Measurements from ENCODE around the gene GNG3.

Gene GNG3

GRCh38 chr11:62715150-62716130 is 8.0 kb downstream of the GNG3 start:
- Mint-ChIP-seq H3K9me3 (no peaks in the 10 kb centered on the region), H3K36me3 (ENCODE audit: insufficient read depth) (peaks cover 97% of the 10 kb centered on the region), H3K27me3 (no peaks in the 10 kb centered on the region), H3K27ac (peak overlapping the region in 1 of 2 donors; percentile 41), H3K4me1 (ENCODE audit: low read depth in 2 of 2) (peaks cover 4 to 29% of the 10 kb centered on the region in 2 donors), H3K4me3 (no peak overlapping the region)
- ATAC-seq (replicated peaks) (no peak), DNase-seq (no peak)

- no peak overlapping the region for H3K4me3 Mint-ChIP-seq
- peaks cover 97% of the 10 kb centered on the region for H3K36me3 Mint-ChIP-seq (ENCODE audit: insufficient read depth)
These were observed 8.7 kb downstream of the GNG3 start for GRCh38 chr11:62716206-62716605.

GRCh38 chr11:62716816-62717215 is 9.3 kb downstream of the GNG3 start:
- Mint-ChIP-seq H3K4me1 (ENCODE audit: low read depth in 2 of 2) (peaks cover 4 to 29% of the 10 kb centered on the region in 2 donors), H3K4me3 (no peak overlapping the region), H3K27ac (peak overlapping the region in 1 of 2 donors; percentile 41), H3K9me3 (no peaks in the 10 kb centered on the region), H3K36me3 (ENCODE audit: insufficient read depth) (peaks cover 99% of the 10 kb centered on the region), H3K27me3 (no peaks in the 10 kb centered on the region)
- DNase-seq (no peak), ATAC-seq (replicated peaks) (no peak)

More at GRCh38 chr11:62716206-62716605, 8.7 kb downstream of the GNG3 start:
- ATAC-seq (replicated peaks) = no peak
- H3K27ac Mint-ChIP-seq = no peak overlapping the region
- H3K9me3 Mint-ChIP-seq = no peaks in the 10 kb centered on the region
- H3K27me3 Mint-ChIP-seq = no peaks in the 10 kb centered on the region
- no peak for DNase-seq
- H3K4me1 Mint-ChIP-seq (ENCODE audit: low read depth in 2 of 2) = peaks cover 4 to 29% of the 10 kb centered on the region in 2 donors

DNA sequence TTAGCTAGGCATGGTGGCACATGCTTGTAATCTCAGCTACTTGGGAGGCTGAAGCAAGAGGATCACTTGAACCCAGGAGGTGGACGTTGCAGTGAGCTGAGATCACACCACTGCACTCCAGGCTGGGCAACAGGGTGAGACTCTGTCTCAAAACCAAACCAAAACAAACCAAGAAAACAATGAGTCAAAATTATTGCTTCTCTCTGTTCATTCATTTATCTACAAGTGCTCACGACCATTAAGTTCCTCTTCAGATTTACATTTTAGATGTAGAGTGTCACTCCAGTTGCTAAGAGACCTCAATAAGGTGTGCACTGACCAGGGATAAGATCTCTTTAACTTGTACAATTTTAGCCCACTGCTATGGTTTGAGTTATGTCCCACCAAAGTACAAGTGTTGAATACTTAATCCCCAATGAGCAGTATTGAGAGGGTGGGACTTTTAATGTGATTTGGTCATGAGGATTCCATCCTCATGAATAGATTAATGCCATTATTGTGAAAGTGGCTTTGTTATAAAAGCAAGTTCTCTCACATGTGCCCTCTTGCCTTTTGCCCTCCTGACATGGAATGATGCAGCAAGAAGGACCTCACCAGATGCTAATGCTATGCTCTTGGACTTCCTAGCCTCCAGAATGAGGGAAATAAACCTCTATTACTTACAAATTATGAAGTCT is 12.0 kb downstream of the GNG3 start:
- H3K4me1 Mint-ChIP-seq (ENCODE audit: low read depth in 2 of 2) = peaks cover 11 to 34% of the 10 kb centered on the region in 2 donors
- peaks cover 100% of the 10 kb centered on the region for H3K36me3 Mint-ChIP-seq (ENCODE audit: insufficient read depth)
- H3K9me3 Mint-ChIP-seq = no peaks in the 10 kb centered on the region
- H3K27me3 Mint-ChIP-seq = no peaks in the 10 kb centered on the region
- DNase-seq = no peak
- no peak overlapping the region for H3K4me3 Mint-ChIP-seq
- H3K27ac Mint-ChIP-seq = peak overlapping the region in 1 of 2 donors; percentile 35
- no peak for ATAC-seq (replicated peaks)

DNA sequence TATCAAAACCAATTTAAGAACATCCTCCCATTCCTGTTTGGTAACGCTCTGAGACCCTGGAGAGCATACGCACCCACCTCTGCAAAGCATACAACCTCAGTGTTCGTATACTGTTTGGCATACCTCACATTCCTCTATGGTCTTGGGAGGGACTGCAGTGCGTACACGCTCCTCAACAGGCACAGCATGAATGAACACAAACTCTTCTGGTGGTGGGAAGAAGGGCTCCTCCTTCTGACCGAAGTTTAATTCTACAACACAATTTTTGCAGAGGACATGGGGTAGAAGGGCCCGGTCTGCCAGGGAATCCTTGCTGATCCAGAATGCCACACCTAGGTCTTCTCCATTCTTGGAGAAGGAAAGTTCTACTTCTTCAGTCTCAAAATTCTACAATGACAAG is 14.5 kb downstream of the GNG3 start:
- ATAC-seq (replicated peaks) = no peak

DNA sequence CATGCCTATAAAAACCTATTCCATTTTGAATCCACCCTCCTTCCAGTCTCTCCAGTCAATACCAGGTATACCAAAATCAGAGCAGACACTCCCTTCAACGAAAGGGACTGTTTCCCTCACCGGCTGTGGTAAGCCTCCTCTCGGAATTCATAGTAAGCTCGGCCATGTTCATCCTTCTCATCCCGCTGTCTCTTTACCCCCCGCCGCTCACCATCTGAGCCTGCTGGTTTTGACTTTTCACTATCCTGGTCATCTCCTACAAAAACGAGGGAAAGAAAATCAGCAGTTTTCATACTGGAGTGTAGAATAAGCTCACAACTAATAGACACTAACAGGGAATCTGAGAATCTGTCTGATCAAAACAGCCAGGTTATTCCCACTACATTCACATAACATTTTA is 16.7 kb downstream of the GNG3 start:
- no peak for DNase-seq
- Mint-ChIP-seq H3K9me3 (no peaks in the 10 kb centered on the region), H3K4me1 (ENCODE audit: low read depth in 2 of 2) (peaks cover 35 to 43% of the 10 kb centered on the region in 2 donors), H3K36me3 (ENCODE audit: insufficient read depth) (peaks cover 91% of the 10 kb centered on the region), H3K27me3 (no peaks in the 10 kb centered on the region), H3K27ac (peak overlapping the region; percentile 42 to 99), H3K4me3 (peak overlapping the region; percentile 96 to 97)
- no peak for ATAC-seq (replicated peaks)

More for the DNA sequence above, 14.5 kb downstream of the GNG3 start:
- Mint-ChIP-seq H3K4me3 (no peak overlapping the region), H3K9me3 (no peaks in the 10 kb centered on the region), H3K27ac (no peak overlapping the region), H3K36me3 (ENCODE audit: insufficient read depth) (peaks cover 94% of the 10 kb centered on the region), H3K4me1 (ENCODE audit: low read depth in 2 of 2) (peaks cover 25 to 43% of the 10 kb centered on the region in 2 donors), H3K27me3 (no peaks in the 10 kb centered on the region)
- DNase-seq = no peak

DNA sequence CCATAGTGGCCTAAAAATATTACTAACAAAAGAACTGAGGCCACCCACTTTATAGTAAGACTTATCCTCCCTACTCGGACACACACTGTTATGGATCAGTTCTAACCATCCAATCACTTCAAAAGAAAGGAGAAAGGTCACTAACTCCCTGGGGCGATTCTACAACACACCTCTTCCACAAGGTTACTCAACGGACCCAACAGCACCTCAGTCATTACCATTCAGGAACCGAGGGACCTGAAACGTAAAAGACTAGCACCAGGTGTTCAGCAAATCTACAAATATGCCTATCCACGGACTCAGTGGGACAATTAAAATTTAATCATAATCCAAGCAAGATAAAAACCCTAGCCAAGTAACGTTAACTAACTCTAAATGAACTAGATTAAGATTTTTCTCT is 18.2 kb downstream of the GNG3 start:
- peaks cover 37 to 42% of the 10 kb centered on the region in 2 donors for H3K4me1 Mint-ChIP-seq (ENCODE audit: low read depth in 2 of 2)
- H3K4me3 Mint-ChIP-seq = peak overlapping the region; percentile 96 to 97
- no peak for DNase-seq
- peak overlapping the region; percentile 98 to 99 for H3K27ac Mint-ChIP-seq
- H3K36me3 Mint-ChIP-seq (ENCODE audit: insufficient read depth) = peaks cover 77% of the 10 kb centered on the region
- no peaks in the 10 kb centered on the region for H3K9me3 Mint-ChIP-seq
- no peaks in the 10 kb centered on the region for H3K27me3 Mint-ChIP-seq
- ATAC-seq (replicated peaks) = no peak

DNA sequence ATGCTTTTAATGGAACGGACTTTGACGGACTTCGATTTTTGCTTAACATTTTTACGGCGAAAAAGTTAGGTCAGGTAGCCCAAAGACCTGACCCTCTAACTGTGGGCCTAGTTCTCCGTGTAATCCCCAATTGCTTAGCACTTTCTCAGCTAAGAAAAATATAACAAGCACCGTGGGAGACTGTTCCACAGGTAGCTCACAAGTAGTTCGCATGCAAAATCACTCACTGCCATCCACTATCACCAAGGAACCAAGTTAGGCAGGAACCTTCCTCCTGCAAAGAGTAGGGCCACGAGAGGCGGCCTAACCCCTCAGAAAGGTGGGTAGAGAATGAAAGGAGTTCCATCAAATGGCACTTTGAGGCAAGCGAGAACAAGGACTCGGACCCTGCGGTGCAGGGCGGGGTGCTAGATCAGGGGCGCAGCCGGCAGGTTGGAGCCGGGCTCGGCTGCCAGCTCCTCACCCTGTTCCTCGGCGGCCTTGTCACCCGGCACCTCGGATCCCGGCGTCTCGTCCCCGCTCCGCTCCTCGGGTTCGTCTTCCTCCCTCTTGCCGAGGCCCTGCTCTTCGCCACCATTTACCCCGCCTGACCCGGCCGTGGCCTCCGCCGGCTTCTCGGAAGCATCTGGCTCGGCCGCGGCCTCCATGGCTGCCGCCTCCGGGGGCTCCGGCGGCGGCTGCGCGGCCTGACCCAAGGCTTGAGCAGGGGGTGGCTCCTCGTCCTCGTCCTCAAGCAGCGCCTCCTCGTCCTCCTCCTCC is 18.9 kb downstream of the GNG3 start:
- ATAC-seq (replicated peaks) = no peak
- no peak for DNase-seq
- peaks cover 75% of the 10 kb centered on the region for H3K36me3 Mint-ChIP-seq (ENCODE audit: insufficient read depth)
- no peaks in the 10 kb centered on the region for H3K27me3 Mint-ChIP-seq
- peak overlapping the region; percentile 96 to 97 for H3K4me3 Mint-ChIP-seq
- no peaks in the 10 kb centered on the region for H3K9me3 Mint-ChIP-seq
- peaks cover 37 to 42% of the 10 kb centered on the region in 2 donors for H3K4me1 Mint-ChIP-seq (ENCODE audit: low read depth in 2 of 2)
- H3K27ac Mint-ChIP-seq = peak overlapping the region; percentile 98 to 99

DNA sequence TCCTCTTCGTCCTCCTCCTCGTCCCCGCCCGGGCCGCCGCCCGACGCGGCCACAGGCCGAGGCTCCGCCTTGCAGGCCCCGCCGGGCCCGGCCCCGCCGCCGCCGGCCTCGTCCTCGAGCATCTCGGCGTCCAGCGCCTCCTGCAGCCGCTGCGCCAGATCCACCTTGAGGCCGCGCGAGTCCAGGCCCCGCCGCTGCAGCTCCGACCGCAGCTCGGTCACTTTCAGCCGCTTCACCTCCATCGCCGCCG is 19.4 kb downstream of the GNG3 start:
- no peaks in the 10 kb centered on the region for H3K9me3 Mint-ChIP-seq
- DNase-seq (no peak), ATAC-seq (replicated peaks) (peak; percentile 4)
- H3K4me1 Mint-ChIP-seq (ENCODE audit: low read depth in 2 of 2) = peaks cover 37 to 42% of the 10 kb centered on the region in 2 donors
- H3K4me3 Mint-ChIP-seq = peak overlapping the region; percentile 96 to 97
- H3K27ac Mint-ChIP-seq = peak overlapping the region; percentile 98 to 99
- no peaks in the 10 kb centered on the region for H3K27me3 Mint-ChIP-seq
- peaks cover 75% of the 10 kb centered on the region for H3K36me3 Mint-ChIP-seq (ENCODE audit: insufficient read depth)

DNA sequence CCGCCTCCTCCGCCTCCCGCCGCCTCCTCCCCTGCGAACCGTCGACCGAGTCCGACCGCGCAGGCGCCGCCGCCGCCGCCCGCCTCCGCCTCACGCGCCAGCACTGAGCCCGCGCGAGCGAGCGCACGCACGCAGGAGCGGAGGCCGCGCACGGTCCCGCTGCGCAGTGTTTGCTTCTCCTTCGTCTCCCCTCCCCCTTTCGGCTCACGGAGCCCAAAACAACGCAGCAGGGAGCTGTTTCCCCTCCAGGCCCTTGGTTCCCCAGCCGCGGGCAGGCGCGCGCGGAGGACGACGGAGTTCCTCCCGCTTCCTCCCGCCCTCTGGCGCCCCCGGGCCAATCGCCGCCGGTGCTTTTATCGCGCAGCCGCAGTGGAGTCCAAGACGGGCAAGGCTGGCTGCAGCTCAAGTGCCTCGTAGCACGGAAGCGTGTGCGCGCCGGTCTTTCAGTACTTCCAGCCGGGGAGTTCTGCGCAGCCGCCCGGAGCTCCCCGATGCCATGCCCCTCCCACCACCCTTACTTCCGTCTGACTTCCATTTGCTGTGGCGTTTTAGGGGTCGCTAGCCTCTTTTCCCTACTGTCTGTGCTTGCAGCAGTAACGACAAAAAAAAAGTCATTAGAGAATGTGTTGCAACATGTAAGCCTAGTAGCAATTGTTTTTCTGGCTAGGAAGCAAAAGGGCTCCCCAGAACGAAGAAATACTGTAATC is 19.8 kb downstream of the GNG3 start, which contains the start of gene HNRNPUL2:
TSS of gene HNRNPUL2 (minus strand) at position 293 of the 707 bp plus-strand sequence. CDS start 301 bp downstream, outside the sequence.
- Mint-ChIP-seq H3K36me3 (ENCODE audit: insufficient read depth) (peaks cover 72% of the 10 kb centered on the region), H3K9me3 (no peaks in the 10 kb centered on the region), H3K4me1 (ENCODE audit: low read depth in 2 of 2) (peaks cover 37 to 42% of the 10 kb centered on the region in 2 donors), H3K27me3 (no peaks in the 10 kb centered on the region), H3K27ac (peak within 1 kb of the TSS; percentile 98 to 99), H3K4me3 (peak within 1 kb of the TSS; percentile 96 to 97)
- ATAC-seq (replicated peaks) (peak; percentile 78), DNase-seq (peak; percentile 97 to 98 (median 97))

- peak; percentile 62 for ATAC-seq (replicated peaks)
- H3K27ac Mint-ChIP-seq = peak overlapping the region; percentile 98 to 99
These were observed 20.3 kb downstream of the GNG3 start for GRCh38 chr11:62727872-62728170.

DNA sequence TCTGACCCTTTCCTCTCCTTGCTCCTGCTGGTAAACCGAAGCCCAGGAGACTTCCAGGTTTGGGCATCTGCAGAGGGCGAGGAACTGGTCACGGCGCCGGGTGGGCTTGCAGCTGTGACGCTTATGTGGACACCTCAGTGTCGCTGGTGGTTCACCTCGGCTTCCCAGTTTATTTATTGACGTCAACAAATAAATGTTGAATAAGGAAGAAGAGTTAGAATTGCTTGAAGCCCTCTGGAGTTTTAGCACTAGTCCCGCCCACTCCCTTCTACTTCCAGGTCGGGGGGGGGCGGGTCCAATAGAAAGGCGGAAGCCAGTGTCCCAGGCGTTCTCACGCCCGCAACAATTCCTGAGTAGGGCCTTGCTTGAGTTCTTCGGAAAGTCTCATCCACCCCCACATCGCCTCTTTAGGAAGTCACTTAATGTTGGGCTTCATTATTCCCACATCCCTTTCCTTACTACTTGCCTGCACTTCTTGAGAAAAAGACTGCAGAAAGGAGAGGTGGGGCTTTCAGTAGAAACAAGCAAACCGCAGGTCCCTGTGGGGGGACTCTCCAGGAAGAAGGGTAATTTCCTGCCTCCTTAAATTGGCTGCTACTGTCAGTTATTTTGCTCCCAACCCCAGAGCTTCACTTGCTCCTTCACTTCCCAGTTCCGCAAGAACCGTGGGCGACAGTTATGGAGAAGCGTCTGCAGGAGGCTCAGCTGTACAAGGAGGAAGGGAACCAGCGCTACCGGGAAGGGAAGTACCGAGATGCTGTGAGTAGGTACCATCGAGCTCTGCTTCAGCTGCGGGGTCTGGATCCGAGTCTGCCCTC is 20.9 kb downstream of the GNG3 start, which contains the start of gene TTC9C:
TSS of gene TTC9C (plus strand) at position 316 of the 818 bp plus-strand sequence. CDS start at position 679, 363 bp downstream.
- no peaks in the 10 kb centered on the region for H3K9me3 Mint-ChIP-seq
- ATAC-seq (replicated peaks) (peak; percentile 35), DNase-seq (peak; percentile 71 to 78 (median 77))
- no peaks in the 10 kb centered on the region for H3K27me3 Mint-ChIP-seq
- peak within 1 kb of the TSS; percentile 96 to 97 for H3K4me3 Mint-ChIP-seq
- H3K4me1 Mint-ChIP-seq (ENCODE audit: low read depth in 2 of 2) = peaks cover 37 to 43% of the 10 kb centered on the region in 2 donors
- H3K27ac Mint-ChIP-seq = peak within 1 kb of the TSS; percentile 98 to 99
- H3K36me3 Mint-ChIP-seq (ENCODE audit: insufficient read depth) = peaks cover 72% of the 10 kb centered on the region

More at GRCh38 chr11:62727872-62728170, 20.3 kb downstream of the GNG3 start:
- Mint-ChIP-seq H3K27me3 (no peaks in the 10 kb centered on the region), H3K4me1 (ENCODE audit: low read depth in 2 of 2) (peaks cover 37 to 39% of the 10 kb centered on the region in 2 donors), H3K9me3 (no peaks in the 10 kb centered on the region), H3K36me3 (ENCODE audit: insufficient read depth) (peaks cover 72% of the 10 kb centered on the region), H3K4me3 (peak overlapping the region; percentile 96 to 97)
- peak in 2 of 3 experiments; percentile 81 to 85 for DNase-seq
